Measurements from ENCODE around the gene MAPK9.
A peak's percentile ranks its signal among the peaks of the same experiment; 100 is the strongest.

Gene MAPK9

GRCh38 chr5:180291234-180291940, 496 bp downstream of the MAPK9 start:
- H3K27ac ChIP-seq: peak overlapping the region; percentile 93
- peak; percentile 84 for TF ChIP-seq ZFX (IDR thresholded peaks at IDR 0.05)
- TF ChIP-seq, protein P1, sequence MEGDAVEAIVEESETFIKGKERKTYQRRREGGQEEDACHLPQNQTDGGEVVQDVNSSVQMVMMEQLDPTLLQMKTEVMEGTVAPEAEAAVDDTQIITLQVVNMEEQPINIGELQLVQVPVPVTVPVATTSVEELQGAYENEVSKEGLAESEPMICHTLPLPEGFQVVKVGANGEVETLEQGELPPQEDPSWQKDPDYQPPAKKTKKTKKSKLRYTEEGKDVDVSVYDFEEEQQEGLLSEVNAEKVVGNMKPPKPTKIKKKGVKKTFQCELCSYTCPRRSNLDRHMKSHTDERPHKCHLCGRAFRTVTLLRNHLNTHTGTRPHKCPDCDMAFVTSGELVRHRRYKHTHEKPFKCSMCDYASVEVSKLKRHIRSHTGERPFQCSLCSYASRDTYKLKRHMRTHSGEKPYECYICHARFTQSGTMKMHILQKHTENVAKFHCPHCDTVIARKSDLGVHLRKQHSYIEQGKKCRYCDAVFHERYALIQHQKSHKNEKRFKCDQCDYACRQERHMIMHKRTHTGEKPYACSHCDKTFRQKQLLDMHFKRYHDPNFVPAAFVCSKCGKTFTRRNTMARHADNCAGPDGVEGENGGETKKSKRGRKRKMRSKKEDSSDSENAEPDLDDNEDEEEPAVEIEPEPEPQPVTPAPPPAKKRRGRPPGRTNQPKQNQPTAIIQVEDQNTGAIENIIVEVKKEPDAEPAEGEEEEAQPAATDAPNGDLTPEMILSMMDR (conservative IDR thresholded peaks at IDR 0.05): peak; percentile 58

DNA sequence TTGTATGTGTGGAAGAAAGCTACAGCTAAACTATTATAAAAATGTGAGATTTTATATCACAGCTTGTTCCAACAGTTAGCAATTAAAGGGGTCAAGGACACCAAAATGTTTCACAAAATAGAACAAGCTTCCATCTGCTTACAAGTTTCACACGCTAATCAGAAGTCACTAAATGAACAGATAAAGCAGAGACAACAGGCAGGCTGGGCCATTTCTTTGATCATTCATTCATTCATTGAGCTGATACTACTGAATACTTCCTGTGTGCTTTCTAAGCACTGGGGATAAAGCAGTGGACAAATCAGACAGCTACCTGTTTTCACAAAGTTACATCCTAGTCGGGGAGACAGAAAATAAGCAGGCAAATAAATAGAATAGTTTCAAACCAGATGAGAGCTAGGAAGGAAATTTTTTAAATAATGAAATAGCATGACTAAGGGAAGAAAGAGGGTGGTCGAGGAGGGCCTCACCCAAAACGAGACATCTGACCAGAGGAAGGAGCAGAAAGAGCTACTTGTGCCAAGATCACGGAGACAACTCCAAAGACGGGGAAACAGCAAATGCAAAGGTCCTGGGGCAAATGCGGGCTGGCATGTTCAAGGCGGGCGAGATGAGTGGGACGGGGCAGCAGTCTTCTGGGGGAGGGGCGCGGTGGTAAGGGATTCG, 1.2 kb downstream of the MAPK9 start:
- no peak for TF ChIP-seq ZFX (IDR thresholded peaks at IDR 0.05)
- TF ChIP-seq, protein P1 (conservative IDR thresholded peaks at IDR 0.05): no peak
- peak overlapping the region; percentile 93 for H3K27ac ChIP-seq

GRCh38 chr5:180289966-180290365, 1.9 kb downstream of the MAPK9 start:
- peak overlapping the region; percentile 68 for H3K27ac ChIP-seq
- no peak for TF ChIP-seq ZFX (IDR thresholded peaks at IDR 0.05)
- TF ChIP-seq, protein P1 (conservative IDR thresholded peaks at IDR 0.05): no peak

DNA sequence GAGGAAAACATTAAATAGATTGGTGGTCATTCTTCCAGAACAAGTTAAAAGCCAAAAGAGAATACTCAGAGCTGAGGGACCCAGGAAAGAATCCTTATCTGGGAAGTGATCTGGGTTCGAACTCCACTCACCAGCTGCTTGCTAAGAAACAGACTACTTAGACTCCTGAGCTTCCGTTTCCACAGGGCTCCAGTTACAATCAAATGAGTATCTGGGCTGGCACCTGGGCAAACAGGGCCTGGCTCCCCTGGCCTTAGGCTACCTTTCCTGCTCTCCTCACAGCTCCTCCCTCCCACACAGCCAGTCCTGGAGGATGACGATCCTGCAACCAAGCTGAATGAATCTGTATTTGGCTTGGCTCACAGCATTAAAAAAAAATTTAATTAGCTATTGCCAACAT, 2.5 kb downstream of the MAPK9 start:
- H3K27ac ChIP-seq: peak overlapping the region; percentile 68
- TF ChIP-seq ZFX (IDR thresholded peaks at IDR 0.05): no peak
- TF ChIP-seq, protein P1 (conservative IDR thresholded peaks at IDR 0.05): no peak

DNA sequence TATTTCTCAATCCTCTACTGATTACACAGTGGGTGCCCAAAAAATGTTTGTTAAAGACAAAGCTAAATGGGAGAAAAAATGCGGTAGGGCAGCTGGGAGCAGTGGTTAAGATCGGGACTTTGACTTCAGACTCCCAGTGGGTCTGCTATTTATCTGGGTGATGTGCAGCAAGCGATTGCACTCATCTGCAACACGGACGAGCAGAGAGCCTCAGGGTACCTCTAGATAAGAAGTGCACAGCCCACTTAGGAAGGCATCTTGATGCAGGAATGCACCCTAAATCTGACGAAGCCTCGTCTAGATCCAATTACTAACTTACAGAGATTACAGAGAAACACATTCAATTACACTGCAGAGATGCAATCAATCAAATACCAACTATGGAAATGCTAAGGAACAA, 4.0 kb downstream of the MAPK9 start:
- TF ChIP-seq, protein P1 (conservative IDR thresholded peaks at IDR 0.05): no peak
- no peak for TF ChIP-seq ZFX (IDR thresholded peaks at IDR 0.05)
- H3K27ac ChIP-seq: no peak overlapping the region

DNA sequence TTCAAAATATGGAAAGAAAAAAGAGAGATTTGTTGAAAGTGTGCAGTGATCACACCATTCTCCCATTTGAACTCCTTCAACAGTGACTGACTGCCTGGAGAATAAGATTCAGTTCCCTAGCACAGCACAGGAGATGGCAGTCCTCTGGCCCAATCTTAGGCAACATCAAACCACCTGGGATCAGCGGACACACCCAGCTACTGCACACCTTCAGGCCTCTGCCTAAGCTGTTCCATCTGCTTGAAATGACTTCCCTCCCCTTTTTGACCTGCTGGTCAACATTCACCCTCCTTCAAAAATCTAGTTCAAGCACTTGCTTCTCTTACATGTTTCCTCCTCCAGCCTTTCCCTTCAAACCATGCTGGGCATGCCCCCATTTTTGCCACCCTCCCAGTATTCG, 4.5 kb downstream of the MAPK9 start:
- TF ChIP-seq ZFX (IDR thresholded peaks at IDR 0.05): no peak
- TF ChIP-seq, protein P1 (conservative IDR thresholded peaks at IDR 0.05): no peak
- no peak overlapping the region for H3K27ac ChIP-seq

GRCh38 chr5:180284149-180284548, 7.7 kb downstream of the MAPK9 start:
- TF ChIP-seq ZFX (IDR thresholded peaks at IDR 0.05): no peak
- TF ChIP-seq, protein P1 (conservative IDR thresholded peaks at IDR 0.05): no peak
- H3K27ac ChIP-seq: no peak overlapping the region
